DMS 273 (cell line): Measurements from ENCODE around the gene CHTF18.

Experiments used
- DNase-seq: peaks from one replicate; lab custom pipeline; 2025; ENCODE audit not compliant: unreplicated experiment; lab: John Stamatoyannopoulos, UW

CHTF18 gene

GRCh38 chr16:792221-792995 lies 4.0 kb downstream of the CHTF18 start:
- DNase-seq: no peak

GRCh38 chr16:793414-793813 lies 5.0 kb downstream of the CHTF18 start:
- no peak for DNase-seq

- peak; percentile 35 for DNase-seq
These were observed 5.8 kb downstream of the CHTF18 start for GRCh38 chr16:794091-794822.

GRCh38 chr16:794853-795466 lies 6.5 kb downstream of the CHTF18 start:
- peak; percentile 52 for DNase-seq

GRCh38 chr16:795580-796229 lies 7.3 kb downstream of the CHTF18 start:
- DNase-seq: no peak

- DNase-seq: no peak
These were observed 8.1 kb downstream of the CHTF18 start for GRCh38 chr16:796296-797119.

GRCh38 chr16:797120-797420 lies 8.7 kb downstream of the CHTF18 start:
- no peak for DNase-seq

- DNase-seq: no peak
These were observed 9.3 kb downstream of the CHTF18 start for GRCh38 chr16:797686-798085.

GRCh38 chr16:798666-799065 lies 10.2 kb downstream of the CHTF18 start:
- DNase-seq: peak; percentile 68

- peak; percentile 68 for DNase-seq
These were observed 10.9 kb downstream of the CHTF18 start for GRCh38 chr16:799111-799947.

- peak; percentile 65 for DNase-seq
These were observed 11.8 kb downstream of the CHTF18 start, which contains the start of gene GNG13 for GRCh38 chr16:799948-800833. Gene GNG13 (minus strand): TSS chr16:800734. CDS start chr16:799077, 1,657 bp downstream.

- no peak for DNase-seq
These were observed 12.6 kb downstream of the CHTF18 start for GRCh38 chr16:800834-801511.

- no peak for DNase-seq
These were observed 13.4 kb downstream of the CHTF18 start for GRCh38 chr16:801584-802363.

- no peak for DNase-seq
These were observed 14.0 kb downstream of the CHTF18 start for GRCh38 chr16:802461-802860.

GRCh38 chr16:802914-803753 lies 14.7 kb downstream of the CHTF18 start:
- DNase-seq: no peak

GRCh38 chr16:803754-804080 lies 15.3 kb downstream of the CHTF18 start:
- DNase-seq: no peak
